Measurements from ENCODE around the gene CWC27.

Gene CWC27

DNA sequence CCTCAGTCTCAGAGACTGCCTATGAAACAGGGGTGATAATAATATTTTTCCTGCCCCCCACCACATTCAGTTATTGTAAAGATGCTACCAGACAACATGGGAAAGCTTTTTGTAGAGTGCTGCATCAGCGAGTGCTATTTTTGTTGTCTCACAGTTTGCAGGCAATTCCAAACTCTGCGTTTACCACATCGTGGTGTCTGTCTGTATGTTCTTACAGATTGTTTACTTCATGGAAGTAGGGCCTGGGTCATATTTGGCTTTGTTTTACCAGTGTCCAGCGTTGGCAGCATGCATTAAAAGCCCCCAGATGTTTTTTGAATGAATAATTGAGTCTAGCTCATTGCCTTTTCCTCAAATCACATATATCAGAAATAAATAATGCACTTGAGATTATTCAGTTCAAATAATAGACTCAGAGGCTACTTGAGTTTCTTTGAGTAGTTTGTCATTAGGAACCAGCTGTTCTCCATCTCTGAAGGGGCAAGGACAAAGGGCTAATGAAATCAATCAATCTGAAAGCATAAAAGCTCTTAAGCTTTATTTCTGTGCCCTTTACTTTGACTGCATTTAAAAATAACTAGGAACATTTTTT lies 243.7 kb downstream of the CWC27 start:
- no peak for DNase-seq

DNA sequence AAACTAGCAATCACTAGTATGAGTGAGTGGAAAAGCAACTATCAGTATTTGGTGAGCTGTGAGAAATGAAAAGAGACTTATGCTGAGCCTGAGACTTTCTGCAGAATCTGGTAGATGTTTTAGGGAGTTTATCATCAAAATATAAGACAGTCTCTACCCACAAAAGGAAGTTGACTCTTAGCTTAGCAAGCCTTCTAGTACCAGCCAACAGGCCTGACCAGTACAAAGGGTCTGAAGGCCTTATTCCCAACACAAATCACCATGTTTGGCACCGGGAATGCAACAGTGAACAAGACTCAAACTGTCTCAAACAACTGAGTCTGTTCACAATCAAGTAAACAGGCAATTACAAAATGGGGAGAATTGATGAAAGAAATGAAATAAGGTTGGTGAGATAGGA lies 244.4 kb downstream of the CWC27 start:
- DNase-seq = no peak

DNA sequence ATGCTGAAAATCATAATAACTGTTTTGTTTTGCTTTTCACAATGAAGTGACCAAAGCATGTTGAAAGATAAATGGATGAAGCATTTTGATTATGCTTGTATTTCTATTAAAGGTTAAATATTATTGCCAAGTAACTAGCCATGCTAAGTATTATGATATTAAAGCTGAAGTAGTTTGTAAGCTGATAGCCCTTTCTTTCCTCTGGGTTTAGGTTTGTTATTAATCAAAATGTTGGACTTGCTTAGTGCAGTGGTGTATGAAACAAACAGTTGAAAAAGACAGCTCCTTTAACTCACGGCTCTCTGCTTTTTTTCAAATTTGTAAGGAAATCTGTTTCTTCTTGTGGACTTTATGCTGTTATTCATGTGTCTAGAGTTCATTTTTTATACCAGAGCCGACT lies 246.0 kb downstream of the CWC27 start:
- no peak for DNase-seq

DNA sequence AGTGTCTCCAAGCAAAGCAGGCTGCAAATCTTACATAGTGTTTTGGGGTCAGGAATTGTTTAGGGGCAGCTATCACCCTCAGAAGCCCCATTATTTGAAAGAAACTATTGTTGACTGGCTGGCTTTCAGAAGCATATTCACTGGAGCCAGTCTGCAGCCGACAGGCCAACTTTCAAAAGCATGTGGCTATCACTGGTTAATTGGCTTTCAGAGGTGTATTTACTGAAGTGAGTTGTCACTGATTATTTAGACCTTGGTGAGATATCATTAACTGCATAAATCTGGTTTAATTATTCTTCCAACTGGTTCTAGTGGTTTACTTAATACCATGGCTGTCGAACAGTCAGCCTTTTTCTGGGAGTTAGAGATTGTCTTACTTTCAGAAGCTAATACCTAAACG lies 247.0 kb downstream of the CWC27 start:
- DNase-seq = no peak

DNA sequence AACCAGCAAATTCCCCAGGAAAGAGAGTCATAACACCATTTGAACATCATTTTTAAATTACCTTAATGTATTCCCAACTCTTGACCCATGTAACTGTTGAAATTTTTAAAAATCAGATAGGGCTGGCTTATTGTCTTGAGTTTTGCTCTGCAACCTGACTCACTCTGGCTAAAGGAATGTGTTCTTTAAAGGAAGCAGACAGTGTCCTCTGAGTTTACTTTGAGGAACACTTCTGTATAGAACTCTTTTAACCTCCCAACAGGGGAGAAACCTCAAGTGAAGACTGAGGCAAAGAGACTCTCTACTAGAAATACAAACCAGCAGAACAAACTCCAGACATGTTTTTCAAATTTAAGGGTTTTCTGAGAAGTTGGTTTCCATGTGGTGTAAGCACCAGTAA lies 248.9 kb downstream of the CWC27 start:
- DNase-seq = no peak

DNA sequence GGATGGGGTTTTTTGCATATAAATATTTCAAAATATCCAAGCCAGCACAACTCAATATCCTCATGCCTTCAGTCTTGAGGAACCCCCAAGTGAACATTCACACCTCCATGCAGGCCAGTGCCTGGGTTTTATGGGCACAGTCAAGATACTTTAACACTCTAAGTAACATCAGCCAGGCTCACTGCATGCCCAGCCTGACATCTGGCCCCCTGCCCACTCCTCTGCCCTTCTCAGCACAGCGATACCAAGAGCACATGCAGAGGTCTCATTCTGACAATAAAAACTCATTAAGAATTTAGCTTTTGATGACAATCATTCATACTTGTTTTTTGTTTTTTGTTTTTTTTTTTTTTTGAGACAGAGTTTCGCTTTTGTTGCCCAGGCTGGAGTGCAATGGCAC lies 250.0 kb downstream of the CWC27 start:
- DNase-seq = no peak

DNA sequence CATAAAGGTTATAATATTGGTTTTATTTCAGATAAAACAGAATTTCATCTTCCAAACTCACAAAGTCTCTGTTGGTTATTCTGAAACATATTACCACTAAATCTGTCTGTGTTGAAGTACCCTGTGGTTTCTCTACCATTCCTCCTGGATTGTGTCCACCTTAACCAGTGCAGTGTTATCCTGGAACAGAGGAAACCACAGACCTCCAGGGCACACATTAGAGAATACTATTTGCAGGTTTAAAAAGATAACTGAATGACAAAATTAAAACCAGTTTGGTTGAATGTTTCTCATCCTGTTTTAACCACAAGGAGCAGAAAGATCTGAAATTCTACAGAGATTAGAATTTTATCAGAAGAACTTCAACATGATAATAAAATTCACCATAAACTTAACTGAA lies 251.8 kb downstream of the CWC27 start:
- no peak for DNase-seq

DNA sequence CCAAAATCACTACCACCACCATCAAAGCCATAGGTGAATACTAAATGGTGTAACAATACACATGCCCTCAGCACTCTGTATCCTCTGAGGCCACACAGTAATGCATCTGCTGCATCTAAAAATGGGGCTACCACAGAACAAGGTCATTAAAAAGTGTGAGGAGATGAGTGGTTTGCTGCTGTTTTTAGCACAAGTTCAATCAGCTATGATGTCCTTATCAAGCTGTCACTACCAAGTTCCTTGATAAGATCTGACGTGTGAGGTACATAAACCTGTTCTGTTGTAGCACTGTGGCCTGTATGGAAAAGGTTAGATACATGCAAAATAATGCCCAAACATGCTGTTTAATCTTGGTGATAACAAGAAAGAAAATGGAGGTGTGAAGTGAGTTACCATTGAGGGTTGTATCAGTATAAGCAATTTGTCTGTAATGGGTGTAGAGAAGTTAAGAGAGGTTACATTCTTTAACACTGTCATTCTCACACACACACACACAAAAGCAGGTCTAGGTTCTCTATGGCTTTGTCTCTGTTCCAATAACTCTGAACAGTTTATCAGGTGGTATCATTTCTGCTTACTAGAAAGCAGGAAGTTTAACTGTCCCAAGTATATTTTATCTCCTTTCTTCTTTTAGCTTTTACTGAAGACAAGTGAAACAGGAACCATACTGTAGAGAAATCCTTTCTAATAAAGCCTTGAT lies 252.9 kb downstream of the CWC27 start:
- no peak for DNase-seq

DNA sequence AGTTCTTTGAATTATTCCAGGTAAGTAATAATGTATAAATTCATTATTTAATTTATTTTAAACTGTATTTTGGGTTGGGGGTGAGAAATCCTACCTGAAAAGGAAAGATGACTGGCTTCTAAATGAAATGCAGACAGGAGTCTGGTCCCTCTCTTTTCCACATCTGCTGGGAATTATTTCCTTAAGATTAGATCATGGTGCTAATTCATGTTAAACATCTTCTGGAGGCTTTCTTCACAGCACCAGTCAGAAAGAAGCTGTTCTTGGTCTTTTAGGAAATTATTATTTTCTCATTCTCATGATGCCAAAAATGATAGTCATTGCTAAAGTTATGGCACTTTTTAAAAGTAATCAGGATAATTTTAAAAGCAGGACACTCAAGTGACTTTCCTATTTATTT lies 254.2 kb downstream of the CWC27 start:
- no peak for DNase-seq

DNA sequence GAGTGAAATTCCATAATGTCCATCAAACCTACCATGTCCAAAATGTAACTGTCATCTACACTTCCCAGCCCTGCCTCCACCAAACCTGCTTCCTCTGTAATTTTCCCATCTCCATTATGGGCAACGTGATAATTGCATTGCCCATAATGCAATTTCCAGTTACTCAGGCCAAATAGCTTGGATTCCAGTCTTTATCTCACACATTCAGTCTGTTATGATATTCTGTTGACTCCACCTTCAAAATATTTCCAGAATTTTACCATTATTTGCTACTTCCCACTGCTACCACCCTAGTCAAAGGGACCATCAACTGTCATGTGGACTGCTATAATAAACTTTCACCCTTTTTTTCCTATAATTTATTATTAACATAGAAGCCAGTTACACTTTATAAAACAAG lies 256.0 kb downstream of the CWC27 start:
- DNase-seq = no peak

DNA sequence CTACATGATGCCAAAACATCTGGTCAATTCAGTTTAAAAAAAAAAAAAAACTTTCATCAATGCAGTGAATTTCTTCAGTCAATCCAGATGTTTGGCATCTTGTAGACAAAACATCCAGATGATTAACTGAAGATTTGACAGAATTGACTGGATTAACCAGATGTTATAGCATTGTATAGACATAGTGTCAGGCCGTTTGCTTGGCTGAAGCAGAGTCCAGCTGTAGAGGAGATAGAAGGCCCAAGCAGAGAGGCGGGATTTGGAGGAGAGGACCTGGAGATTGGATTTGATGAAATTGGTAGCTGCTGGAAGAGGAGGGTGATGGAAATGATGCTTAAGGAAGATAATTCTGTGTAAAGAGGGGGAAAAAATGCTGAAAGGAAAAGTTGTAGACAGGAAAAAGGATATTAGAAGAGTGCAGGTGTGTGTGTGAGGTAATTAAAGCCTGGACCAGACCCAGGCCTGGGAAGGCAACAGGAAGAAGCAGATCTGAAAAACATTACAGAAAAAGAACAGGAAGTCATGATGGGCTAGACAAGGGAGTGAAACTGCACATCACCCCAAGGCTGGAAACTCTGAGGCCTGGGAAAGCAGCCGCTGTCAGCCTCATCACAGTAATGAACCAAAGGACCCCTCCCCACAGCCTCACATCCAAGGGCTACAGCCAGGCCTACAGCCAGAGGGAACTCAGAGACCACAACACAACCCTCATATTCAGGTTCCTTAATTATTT lies 258.3 kb downstream of the CWC27 start:
- no peak for DNase-seq

DNA sequence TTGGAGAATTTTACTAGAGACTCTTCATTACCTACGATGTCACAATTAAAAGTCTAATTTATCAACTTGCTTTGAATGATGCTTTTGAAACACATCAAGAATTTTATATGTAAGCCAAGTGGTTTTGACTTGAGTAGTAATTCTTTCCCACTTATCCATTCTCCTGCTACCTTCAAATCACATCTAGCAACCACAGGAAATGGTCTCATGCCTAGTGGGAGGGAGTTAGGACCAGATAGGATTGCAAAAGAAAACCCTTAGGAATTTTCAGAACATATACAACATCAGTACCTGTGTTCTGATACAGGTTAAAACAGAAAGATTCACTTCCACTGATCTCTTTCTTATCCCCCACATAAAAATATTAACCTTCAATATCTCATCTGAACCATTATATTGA lies 260.4 kb downstream of the CWC27 start:
- no peak for DNase-seq

DNA sequence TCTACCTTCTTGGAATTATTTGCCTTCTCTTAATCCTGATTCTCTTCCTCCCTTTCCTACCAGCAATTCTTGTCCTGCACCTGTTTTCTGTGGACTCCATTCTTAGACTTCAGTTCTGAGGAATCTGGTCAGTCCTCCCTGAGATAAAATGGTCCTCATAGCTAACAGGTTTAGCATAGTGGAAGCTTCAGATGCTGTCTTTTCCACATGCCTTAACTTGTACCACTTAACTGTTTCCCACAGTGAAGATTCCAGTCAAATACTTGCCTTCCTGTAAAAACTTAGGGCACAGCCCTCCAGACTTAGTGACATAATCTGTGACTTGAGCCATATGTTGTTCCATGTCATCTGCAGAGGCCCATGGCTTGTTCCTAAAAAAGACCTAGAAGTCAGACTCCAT lies 261.3 kb downstream of the CWC27 start:
- DNase-seq = no peak

DNA sequence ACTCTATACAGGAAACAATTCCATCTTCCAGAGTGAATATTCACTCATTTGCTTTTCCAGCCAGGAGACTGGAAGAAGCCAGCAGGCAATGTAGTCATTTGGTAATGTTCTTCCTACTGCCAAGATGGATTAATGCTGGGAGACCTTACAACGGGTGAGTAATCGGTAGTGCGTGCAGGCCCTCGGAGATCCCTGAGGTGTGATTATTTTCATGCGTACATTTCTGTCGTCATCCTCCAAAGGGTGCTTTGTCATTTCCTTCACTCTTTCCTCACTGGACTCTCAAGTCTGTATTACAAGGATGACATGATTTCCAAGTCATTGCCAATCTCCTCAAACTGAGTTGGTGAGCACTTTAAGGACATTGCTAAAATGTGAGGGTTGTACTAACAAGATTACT lies 263.5 kb downstream of the CWC27 start:
- DNase-seq = no peak

DNA sequence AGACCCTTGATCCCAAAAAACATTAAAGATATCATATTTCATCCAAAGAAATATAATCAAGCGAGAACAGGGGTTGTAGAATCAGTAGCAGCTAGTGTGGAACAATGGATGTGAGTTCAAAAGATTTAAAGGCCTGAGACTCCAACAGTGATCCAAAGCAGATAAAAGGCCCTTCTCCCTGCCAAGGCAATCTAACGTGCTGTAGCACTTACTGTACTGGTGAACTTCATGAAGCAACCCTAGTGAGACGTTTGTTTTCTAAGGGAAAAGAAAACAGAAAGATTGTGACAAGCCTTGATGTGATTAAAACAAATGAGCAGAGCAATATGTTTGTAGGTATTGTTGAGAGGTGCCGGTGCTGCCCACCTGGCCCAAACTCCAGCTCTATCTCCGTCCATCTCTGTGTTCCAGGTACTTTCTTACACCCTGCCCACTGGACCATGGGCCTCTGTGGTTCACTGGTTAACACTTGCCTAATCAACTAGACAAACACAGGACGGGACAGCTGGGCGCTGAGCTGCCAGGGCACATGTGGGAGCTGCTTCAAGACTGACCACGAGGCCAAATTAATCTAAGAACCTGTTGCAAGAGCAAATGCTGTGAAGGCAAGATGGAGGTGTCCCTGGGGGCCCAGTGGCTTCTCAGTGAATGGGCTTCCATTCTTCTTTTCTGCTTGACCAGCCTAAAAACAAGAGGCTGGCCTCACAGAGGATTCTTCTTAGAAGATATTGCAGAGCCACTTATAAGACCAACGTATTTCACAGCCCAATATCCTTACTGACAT lies 265.5 kb downstream of the CWC27 start:
- no peak for DNase-seq

DNA sequence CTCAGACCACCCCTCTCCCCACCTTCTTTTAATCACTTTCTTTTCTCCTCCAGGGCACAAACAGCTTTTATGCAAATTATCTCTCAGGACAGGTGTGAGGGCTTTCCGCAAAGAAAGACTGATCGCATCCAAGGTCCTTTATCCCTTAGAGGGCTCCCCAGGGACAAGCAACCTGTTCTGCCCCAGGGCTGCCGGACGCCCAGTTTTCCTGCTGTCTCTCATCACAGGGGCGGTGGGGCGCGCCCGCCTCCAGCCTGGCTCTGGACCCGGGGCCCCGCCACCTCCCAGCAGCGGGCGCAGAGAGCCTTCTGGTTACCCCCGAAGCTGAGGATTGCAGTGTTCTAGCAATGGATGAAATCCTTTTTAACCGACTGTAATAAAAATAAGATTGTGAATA lies 266.1 kb downstream of the CWC27 start:
- no peak for DNase-seq

DNA sequence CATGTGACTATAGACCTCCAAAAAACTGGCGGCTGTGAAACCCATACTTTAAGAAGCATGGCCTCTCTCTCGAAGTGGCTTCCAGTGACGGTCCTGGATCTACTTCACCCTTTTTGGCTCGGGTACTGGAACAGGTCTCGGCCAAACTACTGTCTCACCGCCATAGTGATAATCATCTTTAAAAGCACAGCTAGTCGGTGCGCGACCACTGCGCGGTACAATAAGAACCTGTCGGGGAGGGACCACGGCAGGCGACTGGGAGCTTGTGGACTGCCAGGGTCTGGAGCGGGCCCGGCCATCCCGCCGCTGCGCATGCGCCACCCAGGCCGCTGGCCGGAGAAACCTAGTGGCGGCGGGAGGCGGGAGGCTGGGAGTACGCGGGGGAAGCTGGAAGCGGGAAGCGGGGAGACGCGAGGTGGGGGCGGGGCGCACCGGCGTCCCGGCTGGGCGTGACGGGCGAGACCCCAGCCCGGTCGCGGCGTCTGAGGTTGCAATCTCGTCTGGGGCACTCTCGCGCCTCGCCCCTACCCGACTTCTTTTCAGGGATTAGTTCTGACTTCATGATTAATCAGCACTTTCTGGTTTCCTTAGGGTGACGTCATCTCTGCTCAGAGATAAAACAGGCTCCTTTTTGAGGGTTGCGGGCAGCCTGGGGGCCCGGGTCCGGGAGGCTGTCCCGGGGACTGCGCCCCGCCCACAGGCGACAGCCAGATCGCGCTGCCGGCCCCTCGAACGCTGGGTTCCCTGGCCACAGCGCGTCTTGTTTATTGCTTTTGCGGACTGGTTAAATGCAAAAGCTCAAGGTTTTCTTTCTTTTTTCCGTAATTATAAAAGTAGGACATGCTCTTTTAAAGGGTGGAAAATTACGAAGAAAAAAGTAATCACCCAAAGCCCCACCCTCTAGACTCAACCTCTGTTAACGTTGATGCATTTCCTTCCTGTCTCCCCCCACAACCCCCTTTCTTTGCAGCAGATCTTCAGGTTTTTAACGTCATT lies 266.8 kb downstream of the CWC27 start:
- DNase-seq = peak; percentile 74

DNA sequence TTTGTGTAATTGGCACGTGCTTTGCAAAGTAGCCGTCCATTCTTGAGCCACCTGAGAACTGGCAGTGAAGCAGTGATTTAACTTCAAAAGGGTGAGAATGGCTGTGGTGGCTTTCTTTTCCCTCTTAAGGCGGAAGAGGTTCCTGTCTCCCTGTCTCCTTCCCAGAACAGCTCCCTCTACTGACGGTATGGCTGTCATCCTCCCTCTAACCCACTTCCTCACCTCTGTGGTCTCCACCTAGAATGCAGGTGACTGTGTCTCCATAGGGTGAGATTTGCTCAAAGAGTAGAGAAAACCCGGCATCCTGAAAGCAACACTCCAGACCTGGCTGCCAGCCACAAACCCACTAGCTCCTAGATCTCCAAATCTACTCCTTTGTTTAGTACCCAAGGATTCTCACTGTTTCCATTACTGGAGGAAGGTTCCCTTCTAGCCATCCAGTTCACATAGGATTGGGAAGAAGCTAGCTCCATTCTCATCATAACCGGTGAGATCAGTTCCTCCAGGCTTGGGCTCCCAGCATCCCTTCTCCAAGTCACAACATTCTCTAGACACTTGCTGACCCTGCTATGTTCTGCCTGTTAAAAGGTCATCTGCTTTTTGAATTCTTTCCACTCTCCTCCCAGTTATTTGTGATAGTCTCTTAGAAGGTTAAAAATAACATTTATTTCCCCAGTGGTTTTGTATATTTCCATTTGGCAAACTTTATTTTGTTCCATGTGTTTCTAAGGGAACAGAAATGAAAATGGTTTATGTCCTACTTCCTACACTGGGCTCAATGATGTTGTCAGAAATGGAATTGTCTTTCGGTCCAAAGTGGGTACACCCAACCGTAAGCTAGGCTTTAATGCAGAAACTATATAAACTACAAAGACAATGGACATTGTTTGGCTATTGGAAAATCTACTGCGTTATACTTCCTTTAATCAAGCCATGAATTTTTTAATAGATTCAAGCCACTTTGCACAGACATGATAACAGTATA lies 269.4 kb downstream of the CWC27 start:
- DNase-seq = no peak

DNA sequence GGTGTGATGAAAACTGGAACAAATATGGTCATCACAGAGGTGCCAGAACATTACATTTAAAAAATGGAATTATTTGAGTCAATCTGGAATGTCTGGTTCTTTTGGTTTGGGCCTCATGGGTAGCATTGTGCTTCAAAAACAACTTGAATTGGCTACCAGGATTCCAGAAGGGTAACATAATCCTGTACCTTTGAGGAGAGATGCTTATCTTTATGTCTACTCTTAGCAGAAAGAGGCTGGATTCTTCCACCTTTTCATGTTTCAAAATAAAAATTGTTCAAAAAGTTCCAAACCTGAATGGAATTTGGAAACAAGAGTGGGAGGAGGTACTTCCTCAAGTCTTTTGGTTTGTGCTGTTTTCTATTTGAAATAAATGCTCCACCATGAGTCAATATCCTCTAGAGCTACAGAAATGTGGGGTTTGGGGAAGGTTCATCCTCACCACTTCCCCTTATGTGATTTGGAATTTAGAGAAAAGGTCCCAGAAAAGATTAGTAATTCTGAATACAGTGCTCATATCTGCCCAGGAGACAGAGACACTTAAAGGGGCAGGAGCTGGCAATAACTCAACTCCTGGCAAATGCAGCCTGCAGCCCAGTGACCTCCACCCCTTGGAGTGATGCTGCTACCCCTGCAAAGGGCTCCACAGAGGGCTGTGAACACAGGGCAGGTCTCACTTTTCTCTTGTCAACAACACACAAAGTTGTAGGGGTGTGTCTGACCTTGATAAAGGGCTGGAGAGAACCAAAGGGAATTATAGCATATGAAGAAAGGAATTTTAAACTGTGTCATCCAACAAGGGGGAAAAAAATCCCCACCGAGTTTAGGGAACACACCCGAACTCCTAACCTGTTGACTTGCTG lies 272.8 kb downstream of the CWC27 start:
- no peak for DNase-seq

DNA sequence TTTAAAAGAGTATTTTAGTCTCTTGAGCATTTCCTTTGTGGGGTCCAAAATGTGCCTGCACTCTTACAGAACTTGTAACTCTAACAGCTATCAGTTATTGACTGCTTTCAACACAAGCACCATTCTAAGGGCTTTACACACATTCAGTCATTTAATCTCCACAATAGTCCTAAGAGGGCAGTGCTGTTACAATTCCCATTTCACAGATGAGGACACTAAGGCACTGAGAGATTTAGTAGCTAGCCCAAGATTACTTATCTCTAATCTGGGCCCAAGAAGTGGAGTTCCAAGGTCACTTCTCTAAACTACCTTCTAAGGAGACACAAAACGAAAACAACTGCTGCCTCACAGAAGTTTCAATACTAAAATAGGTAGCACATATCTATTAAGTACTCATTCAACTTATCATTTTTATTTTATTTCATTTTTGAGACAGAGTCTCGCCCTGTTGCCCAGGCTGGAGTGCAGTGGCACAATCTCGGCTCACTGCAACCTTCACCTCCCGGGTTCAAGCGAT lies 275.2 kb downstream of the CWC27 start:
- DNase-seq = no peak
